Measurements from ENCODE around the gene CKM.

- no peak for TF ChIP-seq CTCF (IDR thresholded peaks at IDR 0.05)
- no peak for TF ChIP-seq POLR2A (IDR thresholded peaks at IDR 0.05)
These were observed 11.1 kb downstream of the CKM start for GRCh38 chr19:45311621-45312020.
